A673 (cell line): Measurements from ENCODE around the gene FAM216A.

Experiments
- CTCF ChIP-seq: fragments of 300-800, 200-600 bp; sonication (generic); conservative IDR thresholded peaks from 2 replicates; pipeline ENCODE4 v1.5.1; 2017; ENCODE audit warnings: low read depth, mild to moderate bottlenecking, antibody characterized with exemption, low read length, moderate library complexity, mixed read lengths
- EZH2 ChIP-seq: fragments of 200-600 bp; sonication (generic); IDR thresholded peaks from 2 replicates; pipeline ENCODE4 v1.6.1; 2017; ENCODE audit warnings: borderline replicate concordance, low read depth, mild to moderate bottlenecking, mixed read lengths, antibody characterized with exemption, low read length; ENCODE audit not compliant: poor library complexity, severe bottlenecking

GRCh38 chr12:110468214-110469048 lies at the start of gene FAM216A, which contains the start of gene GPN3:
- no peak for TF ChIP-seq CTCF
- TF ChIP-seq EZH2 = no peak
